HEK293T (cell line): ENCODE results near the gene DMD.

Source experiments
- ARNT ChIP-seq: fragments of 450-650 bp; IDR thresholded peaks from 2 replicates; pipeline ENCODE4 v1.6.1; 2017; ENCODE audit warnings: mild to moderate bottlenecking
- ELF4 ChIP-seq: fragments of 450-650 bp; IDR thresholded peaks from 2 replicates; pipeline ENCODE4 v1.6.1; 2017; ENCODE audit warnings: antibody characterized with exemption
- FOXM1 ChIP-seq: fragments of 450-650 bp; IDR thresholded peaks from 2 replicates; pipeline ENCODE4 v1.6.1; 2017; ENCODE audit warnings: mild to moderate bottlenecking, borderline replicate concordance
- SP1 ChIP-seq: fragments of 450-650 bp; IDR thresholded peaks from 2 replicates; pipeline ENCODE4 v1.6.1; 2017

GRCh38 chrX:32514986-32515385, 696.4 kb downstream of the DMD start:
- TF ChIP-seq FOXM1 (no peak), SP1 (no peak), ARNT (no peak), ELF4 (no peak)
